CD14-positive monocyte (primary cell): ENCODE data around the gene PTRH1. TPM values are rescaled to one million over a fixed set of nuclear protein-coding genes. Genes with fewer than 3 reads are reported as not detected.

ENCODE experiments used
- DNase-seq, 3 donors: peaks; one replicate each; pipeline ENCODE4 v3.0.0-alpha.2; 2011 to 2022
- H2AFZ ChIP-seq: 2 replicates; pipeline ENCODE4 v1.6.0; 2012; ENCODE audit warnings: mild to moderate bottlenecking, low read depth, low read length, inconsistent platforms; ENCODE audit not compliant: insufficient read depth, poor library complexity, severe bottlenecking
- H3K27ac ChIP-seq, 2 donors: 1 replicate in 1 of 2; 2 replicates in 1 of 2; pipeline ENCODE4 v1.5.1; 2012 to 2013; ENCODE audit warnings: low read length in 2 of 2, control low read depth in 1 of 2, inconsistent platforms in 1 of 2, low read depth in 1 of 2, mild to moderate bottlenecking in 1 of 2
- H3K27me3 ChIP-seq, 2 donors: one replicate each; pipeline versions ENCODE4 v1.6.0 to v1.6.1; 2011 to 2013; ENCODE audit warnings: low read length in 2 of 2; ENCODE audit not compliant: control insufficient read depth in 2 of 2, insufficient read depth in 2 of 2
- H3K36me3 ChIP-seq, 2 donors: replicated peaks in 1 of 2; 1 replicate in 1 of 2; 2 replicates in 1 of 2; pipeline versions ENCODE4 v1.5.1 to v1.6.1; 2012 to 2013; ENCODE audit warnings: low read length in 2 of 2, control low read depth in 1 of 2, inconsistent platforms in 1 of 2, mild to moderate bottlenecking in 1 of 2; ENCODE audit not compliant: insufficient read depth in 2 of 2, control insufficient read depth in 1 of 2
- H3K4me1 ChIP-seq, 2 donors: 1 replicate in 1 of 2; 2 replicates in 1 of 2; pipeline versions ENCODE4 v1.5.1 to v1.6.1; 2012 to 2013; ENCODE audit warnings: low read length in 2 of 2, control low read depth in 1 of 2, inconsistent platforms in 1 of 2, mild to moderate bottlenecking in 1 of 2, moderate library complexity in 1 of 2; ENCODE audit not compliant: insufficient read depth in 2 of 2, control insufficient read depth in 1 of 2
- H3K4me2 ChIP-seq: replicated peaks from 2 replicates; pipeline ENCODE3; 2012; ENCODE audit warnings: low read length, moderate library complexity, mild to moderate bottlenecking; ENCODE audit not compliant: poor library complexity, severe bottlenecking; ENCODE audit errors: extremely low read depth
- H3K4me3 ChIP-seq, 3 experiments: fragments of 200-600 bp in 1 of 3; sonication (generic) in 1 of 3; replicated peaks in 1 of 3; 1 replicate in 2 of 3; 2 replicates in 1 of 3; pipeline ENCODE4 v1.5.1; 2011 to 2013; ENCODE audit warnings: low read length in 3 of 3, mild to moderate bottlenecking in 3 of 3, control low read depth in 2 of 3, low read depth in 2 of 3, inconsistent platforms in 1 of 3, moderate library complexity in 1 of 3
- H3K79me2 ChIP-seq: 2 replicates; pipeline ENCODE4 v1.6.0; 2012; ENCODE audit warnings: mild to moderate bottlenecking, control low read depth, inconsistent platforms, low read length, moderate library complexity; ENCODE audit not compliant: insufficient read depth
- H3K9ac ChIP-seq: 2 replicates; pipeline ENCODE4 v1.6.0; 2017; ENCODE audit warnings: low read length, mild to moderate bottlenecking; ENCODE audit not compliant: insufficient read depth, poor library complexity, severe bottlenecking
- H3K9me3 ChIP-seq, 2 donors: replicated peaks in 1 of 2; 1 replicate in 1 of 2; 2 replicates in 1 of 2; pipeline versions ENCODE4 v1.5.1 to v1.6.1; 2012 to 2013; ENCODE audit warnings: low read length in 2 of 2, control low read depth in 1 of 2; ENCODE audit not compliant: control insufficient read depth in 1 of 2, insufficient read depth in 1 of 2
- H4K20me1 ChIP-seq: 2 replicates; pipeline ENCODE4 v1.6.0; 2012; ENCODE audit warnings: mild to moderate bottlenecking, low read length, control low read depth, moderate library complexity; ENCODE audit not compliant: insufficient read depth
- H3K27ac Mint-ChIP-seq, 7 donors: one replicate each; pipeline ENCODE4 v1.8.0; 2020; ENCODE audit warnings: mild to moderate bottlenecking in 7 of 7, mixed read lengths in 7 of 7, moderate library complexity in 6 of 7, inconsistent platforms in 2 of 7
- H3K27me3 Mint-ChIP-seq, 3 donors: one replicate each; pipeline ENCODE4 v1.8.0; 2021 to 2022; ENCODE audit warnings: low read depth in 3 of 3, mild to moderate bottlenecking in 3 of 3, mixed read lengths in 3 of 3, moderate library complexity in 3 of 3, inconsistent platforms in 1 of 3
- H3K36me3 Mint-ChIP-seq, 2 donors: one replicate each; pipeline ENCODE4 v1.8.0; 2020; ENCODE audit warnings: mixed read lengths in 2 of 2, inconsistent platforms in 1 of 2, mild to moderate bottlenecking in 1 of 2
- H3K4me1 Mint-ChIP-seq: one replicate; pipeline ENCODE4 v1.8.0; 2020; ENCODE audit warnings: mild to moderate bottlenecking, mixed read lengths
- H3K4me3 Mint-ChIP-seq, 2 donors: one replicate each; pipeline ENCODE4 v1.8.0; 2020; ENCODE audit warnings: mild to moderate bottlenecking in 2 of 2, mixed read lengths in 2 of 2, moderate library complexity in 1 of 2
- H3K9me3 Mint-ChIP-seq, 7 donors: one replicate each; pipeline ENCODE4 v1.8.0; 2020 to 2022; ENCODE audit warnings: mixed read lengths in 7 of 7, mild to moderate bottlenecking in 6 of 7, moderate library complexity in 6 of 7, inconsistent platforms in 2 of 7
- CTCF ChIP-seq: fragments of 200-600 bp; IDR thresholded peaks from one replicate; pipeline ENCODE4 v1.8.0; 2022; ENCODE audit warnings: antibody characterized with exemption, mild to moderate bottlenecking
- WGBS: methylation state at CpG from one replicate; pipeline ENCODE4 v1.1.5; 2013; ENCODE audit warnings: missing lambda C conversion rate; ENCODE audit not compliant: insufficient coverage; 5-methylcytosine and 5-hydroxymethylcytosine counted together
- intact Hi-C, 2 donors: fragments of 100-400 bp; cut with micrococcal nuclease; formaldehyde crosslinking; loops; one replicate each; pipeline versions ENCODE4 v1.15.0 to v1.15.1; 2023
- polyA plus RNA-seq, 3 donors: library from polyadenylated mRNA; depleted of rRNA in 1 of 3; unstranded in 2 of 3; stranded (reverse) in 1 of 3; fragments of 300-500 nt in 2 of 3; fragments of >200 nt in 1 of 3; fragmentation: Illumina TruSeq in 2 of 3; gene quantifications; 1 replicate in 2 of 3; 2 replicates in 1 of 3; pipeline ENCODE4 v1.2.3, GENCODE V29; 2012 to 2021

Gene PTRH1
- polyA plus RNA-seq, 3 donors = 6.9 to 19.9 (median 19.5) TPM

GRCh38 chr9:127724012-127724411, 8.5 kb upstream of the PTRH1 start:
- TF ChIP-seq CTCF = no peak
- Mint-ChIP-seq H3K36me3 (no peaks in the 10 kb centered on the region), H3K4me3 (no peak overlapping the region), H3K27ac (no peak overlapping the region), H3K9me3 (peaks cover 0 to 2% (median 0%) of the 10 kb centered on the region in 7 donors), H3K27me3 (peaks cover 4 to 10% (median 5%) of the 10 kb centered on the region in 3 donors), H3K4me1 (peaks cover 11% of the 10 kb centered on the region)
- no peak for DNase-seq
- Histone ChIP-seq H3K27ac (no peak overlapping the region), H4K20me1 (no peaks in the 10 kb centered on the region), H3K36me3 (no peaks in the 10 kb centered on the region), H2AFZ (no peak overlapping the region), H3K79me2 (no peaks in the 10 kb centered on the region), H3K4me3 (no peak overlapping the region), H3K4me1 (peaks cover 3 to 13% of the 10 kb centered on the region in 2 donors), H3K9me3 (no peaks in the 10 kb centered on the region), H3K4me2 (no peak overlapping the region), H3K9ac (no peak overlapping the region), H3K27me3 (no peaks in the 10 kb centered on the region)
- WGBS = 85% methylated on average over 23 of the region's 23 CpGs
- intact Hi-C loops = loop anchor here in 1 of 2 donors (10.0 kb wide), 1 partner anchor 109 kb away; the partner anchor contains the start of gene STXBP1

DNA sequence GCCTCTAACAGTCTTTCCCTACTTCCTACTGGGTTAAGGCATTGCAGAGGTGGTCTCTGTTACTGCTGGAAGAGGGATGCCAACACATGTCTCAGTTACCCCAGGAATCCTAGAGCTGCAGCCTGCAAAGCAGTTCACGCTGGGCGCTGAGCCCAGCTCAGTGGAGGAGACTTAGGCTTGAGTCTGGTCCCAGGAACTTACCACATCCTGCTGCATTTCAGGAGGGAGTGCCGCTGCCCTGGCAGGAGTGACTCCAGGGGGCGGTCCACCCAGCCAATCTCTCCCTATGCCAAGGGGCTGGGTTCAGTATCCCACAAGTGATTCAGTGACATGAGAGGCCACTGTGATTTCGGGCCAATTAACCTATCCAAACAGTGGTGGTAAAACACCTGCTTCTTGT, 8.0 kb upstream of the PTRH1 start:
- Histone ChIP-seq H3K9me3 (no peaks in the 10 kb centered on the region), H3K36me3 (no peaks in the 10 kb centered on the region), H3K4me1 (peaks cover 3 to 13% of the 10 kb centered on the region in 2 donors), H3K27me3 (no peaks in the 10 kb centered on the region), H2AFZ (no peak overlapping the region), H3K4me2 (no peak overlapping the region), H3K9ac (no peak overlapping the region), H3K27ac (no peak overlapping the region), H3K79me2 (no peaks in the 10 kb centered on the region), H3K4me3 (no peak overlapping the region), H4K20me1 (no peaks in the 10 kb centered on the region)
- H3K27me3 Mint-ChIP-seq = peaks cover 5 to 10% (median 5%) of the 10 kb centered on the region in 3 donors
- 100% methylated on average over 3 of the region's 5 CpGs for WGBS
- no peak overlapping the region for H3K4me3 Mint-ChIP-seq
- no peaks in the 10 kb centered on the region for H3K36me3 Mint-ChIP-seq
- H3K9me3 Mint-ChIP-seq = peaks cover 0 to 2% (median 0%) of the 10 kb centered on the region in 7 donors
- H3K4me1 Mint-ChIP-seq = peaks cover 11% of the 10 kb centered on the region
- intact Hi-C loops = loop anchor here in 1 of 2 donors (10.0 kb wide), 1 partner anchor 109 kb away; the partner anchor contains the start of gene STXBP1
- TF ChIP-seq CTCF = no peak
- no peak overlapping the region for H3K27ac Mint-ChIP-seq
- DNase-seq = no peak
